Renal pelvis (tissue), 12 donors: Measurements from ENCODE around the gene OPN1SW. TPM values are rescaled to one million over a fixed set of nuclear protein-coding genes. Genes with fewer than 3 reads are reported as not detected.

Experiments
- DNase-seq: peaks from one replicate; pipeline ENCODE4 v3.0.0-alpha.2; 2013
- long read RNA-seq, 16 experiments: transcript quantifications; one replicate each; lab custom pipeline, GENCODE V29; 2026
- polyA plus RNA-seq, 3 donors: library from polyadenylated mRNA; unstranded; fragments of 120-200 nt; gene quantifications; one replicate each; pipeline ENCODE4 v1.2.1, GENCODE V29; 2013; ENCODE audit not compliant: insufficient read length in 3 of 3

Gene OPN1SW, protein sequence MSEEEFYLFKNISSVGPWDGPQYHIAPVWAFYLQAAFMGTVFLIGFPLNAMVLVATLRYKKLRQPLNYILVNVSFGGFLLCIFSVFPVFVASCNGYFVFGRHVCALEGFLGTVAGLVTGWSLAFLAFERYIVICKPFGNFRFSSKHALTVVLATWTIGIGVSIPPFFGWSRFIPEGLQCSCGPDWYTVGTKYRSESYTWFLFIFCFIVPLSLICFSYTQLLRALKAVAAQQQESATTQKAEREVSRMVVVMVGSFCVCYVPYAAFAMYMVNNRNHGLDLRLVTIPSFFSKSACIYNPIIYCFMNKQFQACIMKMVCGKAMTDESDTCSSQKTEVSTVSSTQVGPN
- polyA plus RNA-seq, result 1 to 10 TPM; 1.2 to 1.9 (median 1.4) TPM
- long read RNA-seq, donor 1, result 0 reads
- long read RNA-seq, donor 2, result 0 reads
- long read RNA-seq, donor 3, result 0 reads
- long read RNA-seq, donor 4, result 0 reads
- long read RNA-seq, donor 5, result 0 reads
- long read RNA-seq, donor 6, result 0 reads
- long read RNA-seq, donor 7, result 0 reads
- long read RNA-seq, donor 8, result 0 reads
- long read RNA-seq, donor 9, result 0 reads
- long read RNA-seq, donor 10, result 0 reads
- long read RNA-seq, donor 11, result 0 reads
- long read RNA-seq, donor 12, result 0 reads
- long read RNA-seq, donor 13, result 0 reads
- long read RNA-seq, donor 14, result 0 reads
- long read RNA-seq, donor 15, result 0 reads
- long read RNA-seq, donor 16, result 0 reads

DNA sequence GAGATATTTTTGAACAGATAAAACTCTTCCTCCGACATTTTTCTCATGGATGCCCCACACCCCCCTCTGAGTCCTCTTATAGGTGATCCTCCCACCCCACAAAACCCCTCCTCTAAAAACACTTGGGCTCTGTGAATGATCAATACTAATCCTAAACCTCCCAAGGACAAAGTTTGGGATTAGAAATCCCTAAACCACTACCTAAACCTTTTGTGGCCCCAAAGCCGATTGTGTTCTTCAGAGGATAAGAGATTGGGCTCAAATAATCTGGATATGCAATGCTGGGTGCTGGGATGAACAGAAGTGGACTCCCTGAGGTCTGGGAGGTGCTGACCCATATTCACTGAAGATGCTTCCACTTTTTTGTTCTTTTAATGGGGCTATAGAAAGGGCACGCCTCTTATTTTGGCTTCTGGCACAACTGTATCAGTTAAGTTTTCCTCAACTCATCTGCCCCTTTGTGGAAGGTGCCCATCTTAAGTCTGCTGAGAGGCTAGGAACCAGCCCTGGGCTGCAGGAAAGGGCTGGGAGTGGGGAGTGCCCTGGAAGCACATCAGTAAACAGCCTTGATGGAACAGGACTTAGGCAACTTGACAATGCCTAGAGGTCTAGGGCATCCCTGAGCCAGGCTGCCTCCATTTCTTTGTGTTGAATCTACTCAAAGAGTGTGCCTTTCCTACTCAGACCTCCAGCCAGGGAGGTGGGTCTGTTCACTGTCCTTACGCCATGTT lies at the start of gene OPN1SW:
TSS of gene OPN1SW (minus strand) at position 51 of the 731 bp plus-strand sequence. CDS start at position 38, 13 bp downstream.
- no peak for DNase-seq

DNA sequence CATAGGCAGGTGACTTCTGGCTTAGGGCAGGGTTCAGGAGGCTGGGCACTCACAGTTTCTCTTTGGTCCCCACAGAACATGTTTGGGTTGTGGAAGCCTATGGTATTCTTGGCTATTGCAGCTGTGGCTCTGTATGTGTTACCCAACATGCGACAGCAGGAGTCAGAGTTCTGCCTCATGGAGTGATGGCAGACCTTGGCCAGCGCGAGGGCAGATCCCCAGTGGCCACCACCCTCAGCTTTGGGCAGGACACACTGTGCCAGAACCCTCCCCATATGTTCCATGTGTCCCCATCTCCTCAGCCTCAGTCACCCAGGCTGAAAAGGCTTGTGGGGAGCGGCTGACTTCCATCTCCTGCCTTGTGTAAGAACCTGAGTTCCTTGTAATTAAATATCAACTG lies 46.1 kb upstream of the OPN1SW start:
- DNase-seq, result no peak

DNA sequence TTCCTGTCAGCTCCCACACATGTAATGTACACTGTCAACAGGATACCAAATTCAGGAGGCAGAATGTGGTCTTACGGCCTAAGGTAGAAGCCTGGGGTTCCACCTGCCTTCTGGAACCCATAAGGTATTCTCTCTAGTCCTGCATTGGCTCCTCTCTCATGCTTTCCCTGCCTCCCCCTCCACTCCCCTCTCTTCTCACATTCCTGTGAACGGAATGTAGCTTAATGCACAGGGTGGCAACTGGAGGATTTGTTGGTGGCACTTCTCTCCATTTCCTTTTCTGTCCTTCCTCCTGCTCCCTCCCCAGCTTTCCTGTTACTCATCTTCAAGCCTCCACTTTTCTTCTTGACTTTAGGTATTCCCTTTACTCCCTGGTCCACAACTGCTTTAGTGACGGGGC lies 43.1 kb upstream of the OPN1SW start:
- DNase-seq, result no peak

DNA sequence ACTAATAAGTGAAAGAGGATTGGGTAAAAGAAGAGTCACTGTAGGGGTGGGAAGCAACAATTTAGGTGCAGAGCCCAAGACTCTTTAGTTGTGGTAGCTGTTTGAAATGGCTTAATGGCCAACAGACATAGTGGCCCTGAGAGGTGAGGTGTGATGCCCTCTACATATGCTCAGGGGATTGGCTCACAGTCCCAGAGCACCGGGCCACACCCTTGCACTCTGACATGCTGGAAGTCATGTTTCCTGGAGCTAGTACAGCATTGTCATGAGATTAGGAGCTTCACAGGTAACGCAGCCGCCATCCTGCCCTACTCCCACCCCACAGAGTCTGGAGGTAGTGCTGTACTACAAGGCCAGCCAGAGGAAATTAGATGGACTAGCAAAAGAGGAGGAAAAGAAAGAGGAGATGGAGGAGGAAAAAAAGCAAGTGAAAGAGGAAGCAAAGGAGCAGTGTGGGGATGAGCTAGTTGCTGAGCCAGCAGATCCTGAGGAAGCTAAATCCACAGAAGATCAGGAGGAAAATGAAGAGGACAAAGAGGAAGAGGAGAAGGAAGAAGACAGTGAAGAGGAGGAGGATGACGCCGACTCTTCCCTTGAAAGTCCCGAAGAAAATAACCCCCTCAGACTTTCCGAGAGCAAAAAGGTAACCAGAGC lies 39.8 kb upstream of the OPN1SW start:
- DNase-seq, result no peak

DNA sequence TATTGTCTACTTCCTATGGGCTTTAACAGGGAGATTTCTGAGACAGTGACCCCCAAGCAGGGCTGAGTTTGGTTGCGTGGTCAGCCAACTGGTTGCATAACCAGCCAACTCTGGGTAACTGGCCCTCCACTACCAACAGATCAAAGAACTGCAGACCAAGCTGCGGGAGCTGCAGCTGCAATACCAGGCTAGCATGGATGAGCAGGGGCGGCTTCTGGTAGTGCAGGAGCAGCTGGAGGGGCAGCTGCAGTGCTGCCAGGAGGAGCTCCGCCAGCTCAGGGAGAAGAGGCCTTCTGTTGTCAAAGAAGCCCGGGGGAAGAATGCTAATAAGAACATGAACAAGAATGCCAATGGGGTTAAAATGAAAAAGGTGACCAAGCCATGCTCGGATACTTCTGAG lies 38.9 kb upstream of the OPN1SW start:
- DNase-seq, result no peak

DNA sequence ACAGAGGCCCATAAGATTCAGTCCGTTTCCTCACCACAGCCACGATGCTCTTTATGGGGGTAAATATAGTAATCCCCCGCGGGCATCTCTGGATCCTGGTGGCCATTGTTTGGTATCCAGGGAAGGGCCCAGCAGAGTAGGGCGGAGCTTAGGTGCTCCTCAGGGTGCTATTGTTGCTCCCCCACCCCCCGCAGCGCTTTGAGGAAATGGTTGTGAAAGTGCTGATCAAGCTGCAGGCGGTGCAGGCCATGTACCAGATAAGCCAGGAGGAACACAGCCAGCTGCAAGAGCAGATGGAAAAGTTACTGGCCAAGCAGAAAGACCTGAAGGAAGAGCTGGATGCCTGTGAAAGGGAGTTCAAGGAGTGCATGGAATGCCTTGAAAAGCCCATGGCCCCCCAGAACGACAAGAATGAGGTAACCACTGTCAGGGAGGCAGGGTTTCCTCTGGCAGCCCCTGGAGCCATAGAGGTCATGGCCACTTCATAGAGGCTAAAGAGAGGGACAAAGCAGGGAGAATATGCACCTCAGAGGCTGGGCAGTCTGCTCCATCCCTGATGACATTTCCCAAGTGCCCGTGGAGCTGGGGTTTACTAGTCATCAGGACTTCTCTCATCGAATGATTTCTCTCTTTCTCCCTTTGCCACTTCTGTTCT lies 37.0 kb upstream of the OPN1SW start:
- DNase-seq, result no peak

DNA sequence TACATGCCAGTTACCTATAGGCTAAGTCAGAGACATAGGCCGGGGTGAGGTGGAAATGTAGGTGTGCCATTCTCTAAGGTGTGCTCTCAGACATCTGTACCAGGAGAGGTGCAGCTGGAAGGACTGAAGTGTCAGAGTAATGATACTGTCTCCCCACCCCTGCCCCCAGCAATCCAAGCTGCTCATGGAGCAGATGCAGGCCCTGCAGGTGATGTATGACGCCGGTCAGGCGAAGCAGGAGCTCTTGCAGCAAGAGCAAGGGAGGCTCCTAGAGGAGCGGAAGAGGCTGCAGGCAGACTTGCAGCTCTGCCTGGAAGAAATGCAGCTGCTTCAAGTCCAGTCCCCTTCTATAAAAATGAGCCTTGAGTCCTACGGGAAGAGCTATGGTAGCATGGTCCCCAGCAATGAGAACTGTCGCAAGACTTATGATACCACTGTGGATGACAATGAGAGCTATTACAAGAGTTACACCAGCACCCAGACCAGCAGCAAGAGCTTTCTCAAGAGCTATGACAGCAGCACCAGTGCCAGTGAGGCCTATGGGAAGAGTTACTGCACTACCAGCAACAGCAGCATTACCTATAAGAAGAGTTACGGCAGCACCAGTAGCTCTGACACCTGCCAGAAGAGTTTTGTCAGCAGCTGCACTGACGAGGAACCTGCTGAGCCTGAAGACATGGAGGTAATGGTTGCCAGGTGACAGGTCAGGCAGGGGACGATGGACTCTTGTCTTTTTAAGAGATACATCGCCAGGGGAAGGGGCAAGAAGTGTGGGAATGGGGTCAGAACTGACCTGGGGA lies 36.2 kb upstream of the OPN1SW start:
- DNase-seq, result no peak

DNA sequence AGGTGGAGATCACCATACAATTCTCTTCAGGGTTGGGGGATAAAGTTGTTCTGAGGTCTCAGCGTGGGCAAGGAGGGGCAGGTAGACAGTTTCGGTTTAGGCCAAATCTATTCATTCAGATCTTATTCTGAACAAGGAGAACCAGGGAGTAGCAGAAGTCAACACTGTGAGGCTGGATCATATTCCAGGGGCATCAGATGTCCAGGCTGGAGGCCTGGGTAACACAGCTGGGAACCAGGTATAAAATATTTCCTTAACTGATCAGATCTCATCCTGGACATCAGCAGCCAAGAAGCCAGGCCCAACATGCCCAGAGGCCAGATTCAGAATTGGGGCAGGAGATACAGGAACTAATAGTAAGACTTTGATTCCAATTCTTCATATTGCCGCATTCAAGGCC lies 35.4 kb upstream of the OPN1SW start:
- DNase-seq, result no peak

DNA sequence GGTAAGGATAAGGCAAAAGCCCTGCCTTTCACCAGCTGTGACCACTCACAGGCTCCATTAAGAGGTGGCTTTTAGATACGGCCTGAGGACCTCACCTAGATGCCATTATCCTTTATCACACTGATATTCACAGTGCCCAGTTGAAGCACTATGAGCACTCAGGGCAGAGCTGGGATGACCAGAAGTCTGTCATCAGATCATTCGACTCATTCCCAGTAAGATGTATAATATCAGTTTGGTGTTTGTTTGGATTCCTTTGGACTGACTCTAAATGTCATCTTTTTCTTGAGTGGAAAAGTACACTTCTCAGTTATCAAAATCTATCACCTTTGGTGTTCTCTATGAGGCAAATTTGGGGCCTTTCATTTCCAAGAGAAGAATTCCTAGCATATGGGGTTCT lies 34.9 kb upstream of the OPN1SW start:
- DNase-seq, result no peak

DNA sequence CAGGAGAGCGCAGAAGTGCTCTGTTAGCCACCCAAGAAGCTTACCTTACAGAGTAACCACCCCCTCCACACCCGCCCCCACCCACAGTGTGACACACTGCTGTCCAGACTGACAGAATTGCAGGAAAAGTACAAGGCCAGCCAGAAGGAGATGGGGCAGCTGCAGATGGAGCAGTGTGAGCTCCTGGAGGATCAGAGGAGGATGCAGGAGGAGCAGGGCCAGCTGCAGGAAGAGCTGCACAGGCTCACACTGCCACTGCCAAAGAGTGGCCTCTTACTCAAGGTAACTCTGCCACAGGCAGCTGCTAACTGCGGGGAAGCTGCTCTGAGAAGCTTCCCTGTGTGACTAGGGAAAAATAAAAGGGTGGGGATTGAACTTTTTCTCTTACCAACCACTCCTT lies 33.8 kb upstream of the OPN1SW start:
- no peak for DNase-seq

DNA sequence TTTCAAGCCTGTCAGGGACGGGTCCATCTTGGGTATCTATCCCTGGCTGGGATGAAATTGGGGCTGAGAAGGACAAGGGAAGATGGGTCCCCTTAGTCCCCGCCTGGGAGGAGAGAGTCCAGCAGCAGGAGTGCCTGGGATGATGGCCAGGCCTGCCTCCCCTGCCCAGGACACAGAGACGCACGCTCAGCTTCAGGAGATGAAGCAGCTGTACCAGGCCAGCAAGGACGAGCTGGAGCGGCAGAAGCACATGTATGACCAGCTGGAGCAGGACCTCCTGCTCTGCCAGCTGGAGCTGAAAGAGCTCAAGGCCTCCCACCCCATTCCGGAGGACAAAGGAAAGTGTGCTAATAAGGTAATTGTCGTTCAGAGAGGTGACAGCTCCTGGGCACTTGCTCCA lies 31.6 kb upstream of the OPN1SW start:
- no peak for DNase-seq

DNA sequence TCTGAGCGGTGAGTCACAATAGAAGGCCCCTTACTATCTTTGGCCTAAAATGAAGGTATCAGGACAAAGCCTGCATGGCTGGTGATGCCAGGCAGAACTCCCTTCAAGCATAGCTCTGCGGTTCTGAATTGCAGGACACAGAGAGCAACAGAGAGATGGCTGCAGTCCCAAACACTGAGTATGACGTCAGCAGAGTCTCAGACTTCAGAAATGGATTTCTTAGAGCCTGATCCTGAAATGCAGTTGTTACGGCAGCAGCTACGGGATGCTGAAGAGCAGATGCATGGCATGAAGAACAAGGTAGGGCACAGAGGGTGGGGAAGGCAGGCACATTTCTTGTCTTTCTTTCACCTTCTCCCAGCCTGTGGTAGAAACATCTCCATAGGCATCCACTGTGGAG lies 29.6 kb upstream of the OPN1SW start:
- DNase-seq, result no peak

DNA sequence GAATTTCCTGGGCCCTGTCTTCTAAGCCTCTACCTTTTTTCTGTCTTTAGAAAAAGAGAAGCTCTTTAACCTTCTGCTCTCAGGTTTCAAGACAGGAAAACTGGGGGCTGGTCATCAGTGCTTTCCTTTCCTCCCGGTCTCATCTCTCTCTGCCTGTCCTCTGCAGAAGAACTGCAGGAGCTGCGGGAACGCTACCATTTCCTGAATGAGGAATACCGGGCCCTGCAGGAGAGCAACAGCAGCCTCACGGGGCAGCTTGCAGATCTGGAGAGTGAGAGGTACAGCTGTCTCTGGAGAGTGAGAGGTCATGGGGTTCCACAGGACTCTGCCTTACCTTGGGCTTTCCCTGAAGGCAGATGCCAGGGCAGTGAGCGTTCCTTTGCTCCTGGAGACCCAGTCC lies 28.9 kb upstream of the OPN1SW start:
- DNase-seq, result no peak

DNA sequence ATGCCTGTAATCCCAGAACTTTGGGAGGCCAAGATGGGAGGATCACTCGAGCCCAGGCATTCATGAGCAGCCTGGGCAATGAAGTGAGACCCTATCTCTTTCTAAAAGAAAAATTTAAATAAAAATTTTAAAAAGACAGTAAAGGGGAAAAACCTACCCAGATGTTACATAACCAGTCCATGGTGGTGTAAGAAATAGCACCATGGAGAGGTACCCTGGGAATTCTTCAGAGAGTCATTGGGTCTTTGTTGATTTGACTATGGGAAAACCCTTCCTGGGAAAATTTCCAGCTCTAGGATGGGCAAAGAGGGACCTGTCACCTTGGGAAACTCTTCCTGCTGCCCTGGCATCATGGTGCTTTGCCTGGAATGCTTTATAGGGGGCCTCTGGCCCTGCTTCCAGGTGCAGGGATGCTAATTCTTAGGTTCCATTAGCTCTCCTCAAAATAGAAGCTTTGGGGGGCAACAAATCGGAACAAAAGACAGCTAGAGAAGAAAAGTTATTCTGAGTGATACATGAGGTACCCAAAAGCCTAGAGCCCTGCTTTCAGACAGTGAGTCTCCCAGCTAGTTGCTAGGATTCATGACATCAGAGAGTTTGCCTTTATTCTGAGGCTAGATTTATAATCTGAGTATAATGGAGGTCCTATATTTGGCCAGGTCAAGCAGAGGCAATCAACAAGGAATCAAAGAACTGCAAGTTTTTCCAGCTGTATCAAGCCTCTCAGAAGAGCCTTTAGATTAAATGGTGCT lies 26.2 kb upstream of the OPN1SW start:
- no peak for DNase-seq

DNA sequence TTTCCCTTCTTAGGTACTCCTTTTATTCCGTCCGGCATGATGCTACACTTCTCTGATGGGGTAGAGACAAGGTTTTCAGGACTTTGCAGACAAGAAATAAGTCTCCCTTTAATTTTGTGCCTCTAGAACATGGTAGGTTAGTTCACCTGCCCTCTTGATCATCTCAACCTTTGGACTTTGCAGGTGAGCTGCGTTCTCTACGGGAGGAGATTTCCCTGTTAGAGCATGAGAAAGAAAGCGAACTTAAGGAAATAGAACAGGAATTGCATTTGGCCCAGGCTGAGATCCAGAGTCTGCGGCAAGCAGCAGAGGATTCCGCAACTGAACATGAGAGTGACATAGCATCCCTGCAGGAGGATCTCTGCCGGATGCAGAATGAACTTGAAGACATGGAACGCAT lies 25.4 kb upstream of the OPN1SW start:
- no peak for DNase-seq

DNA sequence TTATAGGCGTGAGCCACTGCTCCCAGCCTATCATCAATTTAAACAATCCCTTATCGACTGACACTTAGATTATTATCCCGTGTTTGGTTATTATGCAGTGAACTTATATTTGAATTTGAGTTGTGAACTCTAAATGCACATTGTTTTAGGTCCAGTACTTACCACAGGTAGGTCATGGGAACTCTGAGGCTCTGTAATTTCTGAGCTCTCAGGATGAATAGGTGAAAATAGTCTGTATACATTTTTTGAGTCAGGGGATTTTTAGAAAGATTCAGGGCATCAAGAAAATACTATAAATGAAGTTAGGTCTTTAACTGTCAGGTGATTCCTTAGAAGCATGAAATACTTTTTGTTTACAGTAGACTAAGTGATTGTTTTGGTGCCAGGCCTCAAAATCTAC lies 25.0 kb upstream of the OPN1SW start:
- no peak for DNase-seq

DNA sequence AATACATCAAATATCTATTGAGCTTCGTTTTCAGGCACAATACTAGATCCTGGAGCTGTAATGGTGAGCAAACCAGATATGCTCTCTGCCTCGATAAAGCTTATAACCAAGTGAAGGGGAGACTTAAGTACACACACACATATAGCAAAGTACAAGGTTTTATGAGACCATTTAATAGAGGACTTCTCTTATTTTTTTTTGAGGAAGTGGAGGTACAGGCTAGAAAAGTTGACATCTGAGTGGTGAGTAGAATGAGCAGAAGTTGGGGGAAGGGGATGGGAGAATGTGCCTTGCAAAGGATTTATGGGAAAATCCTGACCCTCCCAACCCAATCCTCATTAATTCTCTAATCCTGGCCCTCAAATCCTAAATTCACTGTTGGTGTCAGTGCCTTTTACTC lies 23.9 kb upstream of the OPN1SW start:
- DNase-seq, result no peak

DNA sequence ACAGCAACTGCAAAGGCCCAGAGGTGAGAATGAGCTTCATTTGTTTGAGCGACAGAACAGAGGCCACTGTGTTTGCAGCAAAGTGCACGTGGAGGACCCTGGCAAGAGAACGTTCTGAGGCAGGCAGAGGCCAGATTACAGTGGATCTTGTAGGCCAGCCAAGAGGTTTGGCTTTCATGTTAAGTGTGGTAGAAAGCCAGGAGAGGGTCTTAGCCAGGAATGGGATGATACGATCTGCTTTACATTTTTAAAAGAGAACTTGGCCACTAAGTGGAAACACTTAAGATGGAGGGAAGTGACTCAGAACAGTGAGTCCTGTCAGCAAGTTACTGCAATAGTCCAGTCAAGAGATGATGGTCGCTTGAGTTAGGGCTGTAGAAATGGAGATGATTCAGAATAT lies 20.7 kb upstream of the OPN1SW start:
- no peak for DNase-seq

DNA sequence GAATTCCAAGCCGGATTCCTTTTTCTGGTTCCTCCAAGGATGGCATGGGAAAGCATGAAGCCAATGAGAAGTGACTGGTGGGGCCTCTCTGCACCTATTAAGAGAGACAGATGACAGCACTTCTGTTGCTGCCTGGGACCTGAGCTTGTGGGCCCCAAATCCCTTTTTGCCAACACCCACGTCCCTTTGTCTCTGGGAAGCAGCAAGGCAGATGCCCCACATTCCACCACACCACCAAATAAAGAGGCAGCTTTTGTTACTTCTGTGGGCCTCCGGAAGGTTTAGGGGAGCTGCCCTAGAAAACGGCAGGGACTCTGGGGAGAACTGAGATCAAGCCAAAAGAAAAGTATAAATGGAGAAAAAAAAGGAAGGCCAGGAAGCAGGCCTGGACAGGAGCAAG lies 19.5 kb upstream of the OPN1SW start:
- DNase-seq, result no peak

DNA sequence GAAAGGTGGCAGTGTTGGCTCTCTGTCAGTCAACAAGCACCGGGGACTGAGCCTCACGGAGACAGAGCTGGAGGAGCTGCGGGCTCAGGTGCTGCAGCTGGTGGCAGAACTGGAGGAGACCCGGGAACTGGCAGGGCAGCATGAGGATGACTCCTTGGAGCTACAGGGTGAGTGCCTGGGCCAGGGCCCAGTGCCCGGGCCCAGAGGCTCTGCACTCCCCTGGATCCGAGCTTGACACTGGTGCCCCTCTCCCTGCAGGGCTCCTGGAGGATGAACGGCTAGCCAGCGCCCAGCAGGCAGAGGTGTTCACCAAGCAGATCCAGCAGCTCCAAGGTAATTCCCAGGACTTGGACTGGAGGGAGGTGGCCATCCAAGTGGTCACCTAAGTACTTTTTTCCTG lies 18.8 kb upstream of the OPN1SW start:
- DNase-seq, result no peak
